CD4-positive, alpha-beta T cell (primary cell): Measurements from ENCODE around the gene CCDC71L. TPM values are rescaled to one million over a fixed set of nuclear protein-coding genes. Genes with fewer than 3 reads are reported as not detected.

Experiments used
- ATAC-seq: fragments of 200-7000 bp; cut with Tn5 transposase; one replicate; pipeline ENCODE4 v1.10.0; 2022; ENCODE audit warnings: mild to moderate bottlenecking; ENCODE audit not compliant: poor library complexity
- CTCF ChIA-PET: fragments of 350-600 bp; sonication (Branson Sonifier 250); formaldehyde crosslinking; loops from one replicate; lab custom pipeline; 2021; ENCODE audit warnings: antibody characterized with exemption, inconsistent platforms; lab: Charles Lee
- POLR2A ChIA-PET: fragments of 350-600 bp; sonication (Branson Sonifier 250); formaldehyde crosslinking; loops from one replicate; lab custom pipeline; 2021; ENCODE audit warnings: antibody characterized with exemption, inconsistent platforms; lab: Charles Lee
- DNase-seq, 14 experiments: peaks; one replicate each; pipeline ENCODE4 v3.0.0-alpha.2; 2013 to 2020; ENCODE audit warnings: mixed read lengths in 2 of 14
- H3K27ac ChIP-seq, 2 donors: one replicate each; pipeline versions ENCODE4 v1.5.1 to v1.7.0; 2013; ENCODE audit warnings: low read length in 2 of 2, low read depth in 1 of 2, mild to moderate bottlenecking in 1 of 2
- H3K27me3 ChIP-seq, 2 experiments: 1 replicate in 1 of 2; 2 replicates in 1 of 2; pipeline versions ENCODE4 v1.6.1 to v1.7.0; 2013; ENCODE audit warnings: low read length in 2 of 2, control low read depth in 1 of 2, mild to moderate bottlenecking in 1 of 2, moderate library complexity in 1 of 2; ENCODE audit not compliant: insufficient read depth in 2 of 2, control insufficient read depth in 1 of 2
- H3K36me3 ChIP-seq: one replicate; pipeline ENCODE4 v1.6.1; 2013; ENCODE audit warnings: low read length, control low read depth; ENCODE audit not compliant: insufficient read depth
- H3K4me1 ChIP-seq: one replicate; pipeline ENCODE4 v1.6.1; 2013; ENCODE audit warnings: low read length, control low read depth; ENCODE audit not compliant: insufficient read depth
- H3K4me3 ChIP-seq: one replicate; pipeline ENCODE4 v1.5.1; 2013; ENCODE audit warnings: mild to moderate bottlenecking, low read length, moderate library complexity
- H3K9me3 ChIP-seq, 2 experiments: 1 replicate in 1 of 2; 2 replicates in 1 of 2; pipeline versions ENCODE4 v1.6.1 to v1.7.0; 2013; ENCODE audit warnings: low read length in 2 of 2, mild to moderate bottlenecking in 2 of 2, control low read depth in 1 of 2, moderate library complexity in 1 of 2; ENCODE audit not compliant: control insufficient read depth in 1 of 2, insufficient read depth in 1 of 2
- H3K27ac Mint-ChIP-seq: one replicate; pipeline ENCODE4 v1.8.0; 2020; ENCODE audit warnings: mixed read lengths
- H3K27me3 Mint-ChIP-seq: one replicate; pipeline ENCODE4 v1.8.0; 2021; ENCODE audit warnings: mixed read lengths
- H3K36me3 Mint-ChIP-seq: one replicate; pipeline ENCODE4 v1.8.0; 2021; ENCODE audit warnings: low read depth, mixed read lengths
- H3K4me1 Mint-ChIP-seq: one replicate; pipeline ENCODE4 v1.8.0; 2021; ENCODE audit warnings: low read depth, mixed read lengths
- H3K4me3 Mint-ChIP-seq: one replicate; pipeline ENCODE4 v1.8.0; 2020; ENCODE audit warnings: mild to moderate bottlenecking, mixed read lengths
- H3K9me3 Mint-ChIP-seq: one replicate; pipeline ENCODE4 v1.8.0; 2020; ENCODE audit warnings: mixed read lengths
- intact Hi-C, 2 experiments: fragments of 100-400 bp; cut with DNase I in 1 of 2; cut with micrococcal nuclease in 1 of 2; formaldehyde crosslinking; loops; one replicate each; pipeline versions ENCODE4 v1.15.1 to v1.9.0; 2023 to 2025; cut with DNase I, micrococcal nuclease
- total RNA-seq, 174 experiments: library from RNA in 2 of 174; stranded (reverse) in 2 of 174; gene quantifications; one replicate each; pipeline ENCODE4 v1.2.3 and lab custom pipeline; 2021 to 2026
- TF ChIP-seq, protein P1 (sequence below): fragments of 200-600 bp; IDR thresholded peaks from one replicate; pipeline ENCODE4 v1.8.0; 2022; ENCODE audit warnings: antibody characterized with exemption, mild to moderate bottlenecking

The CCDC71L gene
- total RNA-seq, 2 experiments from 2014 or later, result 9.5 to 9.8 TPM

DNA sequence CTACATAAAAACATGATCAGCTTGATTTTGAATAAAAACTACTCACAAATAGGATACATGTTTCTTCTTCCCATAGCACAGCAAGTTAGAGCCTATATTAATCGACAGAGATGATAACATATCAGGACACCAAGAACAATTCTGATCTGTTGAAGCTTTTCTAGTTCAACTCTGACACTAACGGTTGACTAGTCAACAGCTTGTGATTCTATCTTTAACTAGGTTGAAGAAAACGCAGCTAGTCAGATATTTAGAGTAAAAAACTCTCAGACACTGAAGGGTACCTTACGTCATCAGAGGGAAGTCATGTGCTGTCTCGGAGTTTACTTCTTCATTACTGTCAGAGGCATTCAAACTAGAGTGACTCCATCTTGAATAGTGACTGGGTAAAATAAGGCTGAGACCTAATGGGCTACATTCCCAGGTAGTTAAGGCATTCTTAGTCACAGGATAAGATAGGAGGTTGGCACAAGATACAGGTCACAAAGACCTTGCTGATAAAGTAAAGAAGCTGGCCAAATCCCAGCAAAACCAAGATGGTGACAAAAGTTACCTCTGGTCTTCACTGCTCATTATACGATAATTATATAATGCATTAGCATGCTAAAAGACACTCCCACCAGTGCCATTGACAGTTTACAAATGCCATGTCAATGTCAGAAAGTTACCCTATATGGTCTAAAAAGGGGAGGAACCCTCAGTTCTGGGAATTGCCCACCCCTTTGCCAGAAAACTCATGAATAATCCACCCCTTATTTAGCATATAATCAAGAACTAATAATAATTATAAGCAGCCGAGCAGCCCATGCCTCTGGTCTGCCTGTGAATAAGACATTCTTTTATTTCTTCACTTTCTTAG lies 21.3 kb downstream of the CCDC71L start:
- no peaks in the 10 kb centered on the region for H3K36me3 ChIP-seq
- DNase-seq (no peak), ATAC-seq (no peak)
- no peaks in the 10 kb centered on the region for H3K4me1 ChIP-seq
- intact Hi-C loops, result no loop called here
- no peaks in the 10 kb centered on the region for H3K36me3 Mint-ChIP-seq
- H3K4me3 ChIP-seq, result no peak overlapping the region
- H3K9me3 ChIP-seq, result no peaks in the 10 kb centered on the region
- H3K27me3 Mint-ChIP-seq, result peaks cover 9% of the 10 kb centered on the region
- CTCF ChIA-PET, result no interaction called here
- no peaks in the 10 kb centered on the region for H3K9me3 Mint-ChIP-seq
- H3K27ac ChIP-seq, result no peak overlapping the region
- TF ChIP-seq, protein P1, sequence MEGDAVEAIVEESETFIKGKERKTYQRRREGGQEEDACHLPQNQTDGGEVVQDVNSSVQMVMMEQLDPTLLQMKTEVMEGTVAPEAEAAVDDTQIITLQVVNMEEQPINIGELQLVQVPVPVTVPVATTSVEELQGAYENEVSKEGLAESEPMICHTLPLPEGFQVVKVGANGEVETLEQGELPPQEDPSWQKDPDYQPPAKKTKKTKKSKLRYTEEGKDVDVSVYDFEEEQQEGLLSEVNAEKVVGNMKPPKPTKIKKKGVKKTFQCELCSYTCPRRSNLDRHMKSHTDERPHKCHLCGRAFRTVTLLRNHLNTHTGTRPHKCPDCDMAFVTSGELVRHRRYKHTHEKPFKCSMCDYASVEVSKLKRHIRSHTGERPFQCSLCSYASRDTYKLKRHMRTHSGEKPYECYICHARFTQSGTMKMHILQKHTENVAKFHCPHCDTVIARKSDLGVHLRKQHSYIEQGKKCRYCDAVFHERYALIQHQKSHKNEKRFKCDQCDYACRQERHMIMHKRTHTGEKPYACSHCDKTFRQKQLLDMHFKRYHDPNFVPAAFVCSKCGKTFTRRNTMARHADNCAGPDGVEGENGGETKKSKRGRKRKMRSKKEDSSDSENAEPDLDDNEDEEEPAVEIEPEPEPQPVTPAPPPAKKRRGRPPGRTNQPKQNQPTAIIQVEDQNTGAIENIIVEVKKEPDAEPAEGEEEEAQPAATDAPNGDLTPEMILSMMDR, result no peak
- POLR2A ChIA-PET, result interaction anchor here (0.6 kb wide), 1 partner anchor 542 kb away, joined by 3 read pairs; no protein-coding TSS in a partner anchor
- H3K27ac Mint-ChIP-seq, result no peak overlapping the region
- no peaks in the 10 kb centered on the region for H3K4me1 Mint-ChIP-seq
- H3K4me3 Mint-ChIP-seq, result no peak overlapping the region
- H3K27me3 ChIP-seq, result no peaks in the 10 kb centered on the region

DNA sequence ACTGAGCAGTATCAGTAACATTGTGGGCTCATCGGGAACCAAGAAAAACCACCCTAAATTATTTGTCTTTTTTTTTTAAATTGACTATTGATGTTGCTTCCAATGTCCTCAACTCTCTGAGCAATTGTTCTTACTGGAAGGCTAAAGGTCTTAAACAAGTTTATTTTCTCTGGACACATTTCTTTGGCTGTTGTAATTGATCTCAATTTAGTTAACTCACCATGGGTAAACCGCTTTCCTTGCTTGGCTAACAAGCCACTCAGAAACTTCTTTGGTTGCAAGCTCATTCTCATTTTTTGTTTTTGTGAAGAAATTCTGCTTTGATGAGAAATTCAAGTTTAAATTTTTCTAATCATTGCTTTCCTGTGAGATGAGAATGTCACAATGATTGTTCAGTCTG lies 25.5 kb downstream of the CCDC71L start:
- H3K27me3 Mint-ChIP-seq, result peaks cover 8% of the 10 kb centered on the region

DNA sequence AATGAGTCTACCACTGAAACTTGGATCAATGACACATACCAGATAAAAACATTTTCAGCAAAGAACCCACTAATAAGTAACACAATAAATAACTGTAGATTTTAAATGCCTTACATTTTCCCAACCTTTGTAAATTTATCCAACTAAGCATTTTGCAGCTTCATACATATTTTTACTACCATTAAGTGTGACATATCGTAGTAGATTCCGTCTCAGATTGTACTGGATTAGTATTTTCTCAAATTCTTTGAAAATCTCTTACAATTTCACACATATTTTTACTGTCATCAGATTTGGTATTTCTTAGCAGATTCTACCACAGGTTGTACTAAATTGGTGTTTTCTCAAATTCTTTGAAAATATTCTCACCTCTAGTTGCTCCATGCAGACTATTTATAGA lies 26.0 kb downstream of the CCDC71L start:
- no peaks in the 10 kb centered on the region for H3K4me1 ChIP-seq
- no peak for ATAC-seq
- no peaks in the 10 kb centered on the region for H3K9me3 ChIP-seq
- H3K4me3 ChIP-seq, result no peak overlapping the region
- TF ChIP-seq, protein P1, result no peak
- DNase-seq, result no peak
- peaks cover 8% of the 10 kb centered on the region for H3K27me3 Mint-ChIP-seq
- H3K27ac ChIP-seq, result no peak overlapping the region
- intact Hi-C loops, result no loop called here
- H3K36me3 ChIP-seq, result no peaks in the 10 kb centered on the region
- no peak overlapping the region for H3K27ac Mint-ChIP-seq
- H3K4me3 Mint-ChIP-seq, result no peak overlapping the region
- H3K4me1 Mint-ChIP-seq, result no peaks in the 10 kb centered on the region
- CTCF ChIA-PET, result no interaction called here
- H3K9me3 Mint-ChIP-seq, result no peaks in the 10 kb centered on the region
- H3K36me3 Mint-ChIP-seq, result no peaks in the 10 kb centered on the region
- H3K27me3 ChIP-seq, result peaks cover 0 to 4% of the 10 kb centered on the region in 2 experiments
- POLR2A ChIA-PET, result no interaction called here

More for the DNA sequence above, 25.5 kb downstream of the CCDC71L start:
- no peaks in the 10 kb centered on the region for H3K9me3 Mint-ChIP-seq
- H3K27ac ChIP-seq, result no peak overlapping the region
- H3K9me3 ChIP-seq, result no peaks in the 10 kb centered on the region
- POLR2A ChIA-PET, result no interaction called here
- no peak overlapping the region for H3K27ac Mint-ChIP-seq
- no peaks in the 10 kb centered on the region for H3K4me1 ChIP-seq
- TF ChIP-seq, protein P1, result no peak
- no peaks in the 10 kb centered on the region for H3K36me3 ChIP-seq
- H3K27me3 ChIP-seq, result peaks cover 0 to 4% of the 10 kb centered on the region in 2 experiments
- DNase-seq (no peak), ATAC-seq (no peak)
- H3K4me3 Mint-ChIP-seq, result no peak overlapping the region
- no peaks in the 10 kb centered on the region for H3K36me3 Mint-ChIP-seq
- CTCF ChIA-PET, result no interaction called here
- no peaks in the 10 kb centered on the region for H3K4me1 Mint-ChIP-seq
- H3K4me3 ChIP-seq, result no peak overlapping the region
- intact Hi-C loops, result no loop called here
